DOHH2 (cell line): Measurements from ENCODE around the gene IGF2.

Source experiments
- H3F3A ChIP-seq: fragments of 200-600 bp; sonication (generic), shearing (Covaris generic); 2 replicates; pipeline ENCODE4 v1.6.0; 2016; ENCODE audit warnings: antibody characterized with exemption, mild to moderate bottlenecking; ENCODE audit not compliant: control insufficient read depth, insufficient read depth
- H3K27ac ChIP-seq: fragments of 200-600 bp; sonication (generic); 2 replicates; pipeline ENCODE4 v1.5.1; 2014; ENCODE audit warnings: low read depth, mild to moderate bottlenecking, low read length, moderate library complexity
- H3K27me3 ChIP-seq: fragments of 200-600 bp; sonication (generic); 2 replicates; pipeline ENCODE4 v1.6.1; 2014; ENCODE audit warnings: mild to moderate bottlenecking, low read length, mixed read lengths; ENCODE audit not compliant: control insufficient read depth
- H3K36me3 ChIP-seq: fragments of 200-600 bp; sonication (generic); 2 replicates; pipeline ENCODE4 v1.6.1; 2014; ENCODE audit warnings: mild to moderate bottlenecking, low read length, moderate library complexity, mixed read lengths; ENCODE audit not compliant: control insufficient read depth
- H3K4me1 ChIP-seq: fragments of 200-600 bp; sonication (generic); 2 replicates; pipeline ENCODE4 v1.6.1; 2014; ENCODE audit warnings: mild to moderate bottlenecking, low read length, mixed read lengths; ENCODE audit not compliant: control insufficient read depth
- H3K4me2 ChIP-seq: fragments of 200-600 bp; sonication (generic); 2 replicates; pipeline ENCODE4 v1.6.0; 2014; ENCODE audit warnings: mild to moderate bottlenecking, low read length, moderate library complexity
- H3K4me3 ChIP-seq: fragments of 200-600 bp; sonication (generic); 2 replicates; pipeline ENCODE4 v1.5.1; 2014; ENCODE audit warnings: mild to moderate bottlenecking, low read length, mixed read lengths
- H3K79me2 ChIP-seq: fragments of 200-600 bp; sonication (generic); 2 replicates; pipeline ENCODE4 v1.6.1; 2014; ENCODE audit warnings: mild to moderate bottlenecking, low read length, mixed read lengths; ENCODE audit not compliant: control insufficient read depth
- H3K9me2 ChIP-seq: fragments of 200-600 bp; sonication (generic); replicated peaks from 2 replicates; pipeline ENCODE4 v1.6.1; 2014; ENCODE audit warnings: mild to moderate bottlenecking, low read length, mixed read lengths; ENCODE audit not compliant: control insufficient read depth
- H3K9me3 ChIP-seq: fragments of 200-600 bp; sonication (generic); 2 replicates; pipeline ENCODE4 v1.6.1; 2014; ENCODE audit warnings: antibody characterized with exemption, low read length, mixed read lengths; ENCODE audit not compliant: control insufficient read depth, insufficient read depth
- H4K20me1 ChIP-seq: fragments of 200-600 bp; sonication (generic); 2 replicates; pipeline ENCODE4 v1.6.0; 2014; ENCODE audit warnings: low read depth, mild to moderate bottlenecking, antibody characterized with exemption, low read length, moderate library complexity; ENCODE audit not compliant: control insufficient read depth, insufficient read depth
- EZH2phosphoT487 ChIP-seq: fragments of 200-600 bp; sonication (generic); IDR thresholded peaks from 2 replicates; pipeline ENCODE4 v1.6.1; 2017; ENCODE audit warnings: borderline replicate concordance, mild to moderate bottlenecking, antibody characterized with exemption, low read length, moderate library complexity, mixed read lengths
- TF ChIP-seq, protein P1 (sequence below): fragments of 200-600 bp; sonication (generic); IDR thresholded peaks from one replicate; pipeline ENCODE4 v1.5.1; 2014; ENCODE audit warnings: antibody characterized with exemption, mild to moderate bottlenecking, low read depth, low read length; ENCODE audit not compliant: poor library complexity, severe bottlenecking

Gene IGF2

DNA sequence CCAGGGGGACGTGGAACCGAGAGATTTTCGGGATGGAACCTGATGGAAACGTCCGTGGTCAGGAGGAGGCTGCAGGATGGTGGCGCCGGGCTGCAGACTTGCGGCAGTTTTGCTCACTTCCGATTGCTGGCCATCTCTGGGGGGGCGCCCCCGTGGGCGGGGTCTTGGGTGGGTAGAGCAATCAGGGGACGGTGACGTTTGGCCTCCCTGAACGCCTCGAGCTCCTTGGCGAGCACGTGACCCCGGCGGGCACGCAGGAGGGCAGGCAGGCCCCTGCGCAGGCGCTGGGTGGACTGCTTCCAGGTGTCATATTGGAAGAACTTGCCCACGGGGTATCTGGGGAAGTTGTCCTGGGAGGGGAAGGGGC lies 6.3 kb downstream of the IGF2 start:
- H3K9me3 ChIP-seq: no peaks in the 10 kb centered on the region
- H3K27ac ChIP-seq: no peak overlapping the region
- H3K9me2 ChIP-seq: no peaks in the 10 kb centered on the region
- H3K27me3 ChIP-seq: no peaks in the 10 kb centered on the region
- no peak overlapping the region for H3K4me2 ChIP-seq
- no peaks in the 10 kb centered on the region for H3K79me2 ChIP-seq
- TF ChIP-seq, protein P1, sequence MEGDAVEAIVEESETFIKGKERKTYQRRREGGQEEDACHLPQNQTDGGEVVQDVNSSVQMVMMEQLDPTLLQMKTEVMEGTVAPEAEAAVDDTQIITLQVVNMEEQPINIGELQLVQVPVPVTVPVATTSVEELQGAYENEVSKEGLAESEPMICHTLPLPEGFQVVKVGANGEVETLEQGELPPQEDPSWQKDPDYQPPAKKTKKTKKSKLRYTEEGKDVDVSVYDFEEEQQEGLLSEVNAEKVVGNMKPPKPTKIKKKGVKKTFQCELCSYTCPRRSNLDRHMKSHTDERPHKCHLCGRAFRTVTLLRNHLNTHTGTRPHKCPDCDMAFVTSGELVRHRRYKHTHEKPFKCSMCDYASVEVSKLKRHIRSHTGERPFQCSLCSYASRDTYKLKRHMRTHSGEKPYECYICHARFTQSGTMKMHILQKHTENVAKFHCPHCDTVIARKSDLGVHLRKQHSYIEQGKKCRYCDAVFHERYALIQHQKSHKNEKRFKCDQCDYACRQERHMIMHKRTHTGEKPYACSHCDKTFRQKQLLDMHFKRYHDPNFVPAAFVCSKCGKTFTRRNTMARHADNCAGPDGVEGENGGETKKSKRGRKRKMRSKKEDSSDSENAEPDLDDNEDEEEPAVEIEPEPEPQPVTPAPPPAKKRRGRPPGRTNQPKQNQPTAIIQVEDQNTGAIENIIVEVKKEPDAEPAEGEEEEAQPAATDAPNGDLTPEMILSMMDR: no peak
- no peak for TF ChIP-seq EZH2phosphoT487
- H4K20me1 ChIP-seq: no peaks in the 10 kb centered on the region
- no peaks in the 10 kb centered on the region for H3K4me1 ChIP-seq
- H3K36me3 ChIP-seq: no peaks in the 10 kb centered on the region
- no peaks in the 10 kb centered on the region for H3F3A ChIP-seq
- H3K4me3 ChIP-seq: no peak overlapping the region

DNA sequence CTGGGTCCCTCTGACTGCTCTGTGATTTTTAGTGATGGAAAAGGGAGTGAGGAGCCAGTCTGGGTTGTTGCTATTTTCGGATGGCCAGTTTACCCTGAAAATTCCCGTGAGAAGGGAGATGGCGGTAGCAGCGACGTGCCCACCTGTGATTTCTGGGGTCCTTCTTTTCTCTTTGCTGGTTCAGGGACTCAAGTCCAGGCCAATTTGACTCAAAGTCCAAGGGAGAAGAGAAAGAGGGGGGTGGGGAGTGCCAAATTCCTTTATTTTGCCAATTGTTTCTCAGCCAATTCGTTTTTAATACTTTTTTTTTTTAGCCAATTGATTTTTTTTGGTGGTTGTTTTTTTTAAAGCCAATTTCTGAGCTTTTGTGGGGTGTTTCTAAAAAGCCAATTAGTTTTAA lies 6.9 kb downstream of the IGF2 start:
- Histone ChIP-seq H3F3A (no peaks in the 10 kb centered on the region), H3K27ac (no peak overlapping the region), H3K79me2 (no peaks in the 10 kb centered on the region), H3K4me2 (no peak overlapping the region), H3K27me3 (no peaks in the 10 kb centered on the region), H3K36me3 (no peaks in the 10 kb centered on the region), H4K20me1 (no peaks in the 10 kb centered on the region), H3K4me1 (no peaks in the 10 kb centered on the region), H3K4me3 (no peak overlapping the region), H3K9me3 (no peaks in the 10 kb centered on the region), H3K9me2 (no peaks in the 10 kb centered on the region)
- no peak for TF ChIP-seq EZH2phosphoT487
- TF ChIP-seq, protein P1: no peak

DNA sequence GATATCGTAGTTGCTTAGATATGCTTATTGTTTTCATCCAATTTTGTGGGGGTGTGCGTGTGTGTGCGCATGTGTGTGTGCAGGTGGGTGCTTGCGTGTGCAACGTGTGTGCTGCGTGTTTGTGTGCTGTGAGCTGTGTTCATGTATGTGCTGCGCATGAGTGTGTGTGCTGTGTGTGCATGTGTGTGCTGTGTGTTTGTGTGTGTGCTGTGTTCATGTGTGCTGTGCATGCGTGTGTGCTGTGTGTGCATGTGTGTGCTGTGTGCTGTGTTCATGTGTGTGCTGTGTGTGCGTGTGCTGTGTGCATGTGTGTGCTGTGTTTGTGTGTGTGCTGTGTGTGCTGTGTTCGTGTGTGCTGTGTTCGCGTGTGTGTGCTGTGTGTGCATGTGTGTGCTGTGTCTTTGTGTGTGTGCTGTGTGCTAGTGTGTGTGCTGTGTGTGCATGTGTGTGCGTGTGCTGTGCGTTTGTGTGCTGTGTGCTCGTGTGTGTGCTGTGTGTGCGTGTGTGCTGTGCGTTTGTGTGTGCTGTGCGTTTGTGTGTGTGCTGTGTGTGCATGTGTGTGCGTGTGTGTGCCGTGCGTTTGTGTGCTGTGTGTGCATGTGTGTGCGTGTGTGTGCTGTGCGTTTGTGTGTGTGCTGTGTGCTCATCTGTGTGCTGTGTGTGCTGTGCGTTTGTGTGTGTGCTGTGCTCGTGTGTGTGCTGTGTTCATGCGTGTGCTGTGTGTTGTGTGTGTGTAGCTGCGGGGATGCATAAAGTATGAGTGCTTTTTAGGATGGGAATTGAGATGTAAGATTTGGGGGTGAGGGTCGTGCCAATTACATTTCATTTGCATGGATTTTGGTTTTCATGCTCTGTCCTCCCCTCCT lies 7.6 kb downstream of the IGF2 start:
- no peaks in the 10 kb centered on the region for H3K9me3 ChIP-seq
- H3K27me3 ChIP-seq: no peaks in the 10 kb centered on the region

More for the DNA sequence above, 7.6 kb downstream of the IGF2 start:
- TF ChIP-seq, protein P1: no peak
- TF ChIP-seq EZH2phosphoT487: no peak
- Histone ChIP-seq H3F3A (no peaks in the 10 kb centered on the region), H3K4me1 (no peaks in the 10 kb centered on the region), H3K4me3 (no peak overlapping the region), H3K27ac (no peak overlapping the region), H3K36me3 (no peaks in the 10 kb centered on the region), H3K9me2 (no peaks in the 10 kb centered on the region), H3K4me2 (no peak overlapping the region), H3K79me2 (no peaks in the 10 kb centered on the region), H4K20me1 (no peaks in the 10 kb centered on the region)
